HG03342 (cell line): ENCODE data around the gene NDUFV1.
A peak's percentile ranks its signal among the peaks of the same experiment; 100 is the strongest.
"Not testable (repeated sequence)": the region's sequence is repeated elsewhere in the genome, so short reads cannot be mapped to it uniquely, and the experiment has no call there.

Source experiments
- ATAC-seq: cut with Tn5 transposase; IDR thresholded peaks from one replicate; pipeline ENCODE4 v1.9.1; 2021; ENCODE audit warnings: mild to moderate bottlenecking, moderate library complexity; ENCODE audit not compliant: unreplicated experiment

Gene NDUFV1

DNA sequence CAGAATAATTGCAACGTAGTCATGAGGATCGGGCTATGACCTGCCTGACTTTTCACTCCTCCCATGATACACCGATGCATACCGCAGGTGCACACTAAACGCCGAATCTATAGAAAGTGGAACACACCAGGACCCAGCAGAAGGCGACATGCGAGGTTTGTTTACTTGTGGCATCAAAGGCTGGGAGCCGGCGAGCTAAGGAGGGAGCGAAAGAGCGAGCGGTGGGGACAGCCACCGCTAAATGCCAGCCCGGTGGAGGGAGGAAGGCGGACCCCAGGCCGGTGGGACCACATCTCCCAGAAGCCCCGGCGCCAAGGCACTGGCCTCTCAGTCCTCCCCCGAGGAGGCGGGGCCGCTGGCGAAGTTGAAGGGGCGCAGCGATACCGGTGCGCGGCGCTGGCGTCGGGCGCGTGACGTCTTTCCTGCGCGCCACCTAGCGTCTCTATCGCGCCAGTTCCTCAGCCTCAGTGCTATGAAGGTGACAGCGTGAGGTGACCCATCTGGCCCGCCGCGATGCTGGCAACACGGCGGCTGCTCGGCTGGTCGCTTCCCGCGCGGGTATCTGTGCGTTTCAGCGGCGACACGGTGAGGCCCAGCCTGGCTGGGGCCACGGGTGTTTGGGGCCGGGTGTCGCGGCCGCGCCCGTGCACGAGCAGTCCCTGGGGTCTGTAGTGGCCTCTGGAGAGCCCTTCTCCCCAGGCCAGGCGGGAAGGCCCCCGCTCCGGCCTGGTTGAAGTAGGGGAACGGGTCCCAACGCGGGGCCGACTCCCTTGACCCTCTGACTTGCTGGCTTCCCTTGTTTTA, at the start of gene NDUFV1:
Gene NDUFV1, plus strand, starts transcription at position 445 of the 804 bp plus-strand sequence. Its CDS starts 69 bp downstream, at position 514.
- ATAC-seq, result peak; percentile 93

DNA sequence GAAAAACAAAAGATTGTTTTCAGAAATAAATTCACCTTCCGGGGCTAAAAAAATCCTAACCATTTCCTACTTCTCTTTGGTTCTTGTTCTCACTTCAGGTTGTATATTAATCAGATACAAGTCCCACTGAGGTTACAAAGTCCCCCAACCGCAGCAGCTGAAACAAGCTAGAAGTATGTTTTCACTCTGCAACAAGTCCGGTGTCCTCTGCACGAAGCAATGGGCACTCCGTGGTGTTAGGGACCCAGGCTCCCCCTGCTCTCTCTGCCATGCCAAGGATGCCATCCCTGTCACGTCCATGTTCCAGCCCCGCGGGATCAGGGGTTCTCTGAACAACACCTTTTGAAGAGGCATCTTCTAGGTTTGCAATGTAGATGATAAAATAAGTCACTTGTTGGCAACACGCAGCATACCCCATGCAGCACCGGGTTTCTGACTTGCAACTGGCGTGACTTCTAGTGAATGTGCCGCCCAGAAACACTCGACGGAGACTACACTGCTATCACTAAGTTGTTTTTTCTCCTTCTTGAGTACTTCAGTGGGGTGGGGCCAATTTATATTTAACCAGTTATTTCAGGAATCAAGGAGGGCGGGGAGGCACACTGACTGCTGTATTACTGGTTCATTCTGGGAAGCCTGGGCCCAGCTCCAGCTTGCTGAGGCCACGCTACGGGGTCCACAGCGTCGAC, 48.5 kb upstream of the NDUFV1 start:
- ATAC-seq, result no peak

DNA sequence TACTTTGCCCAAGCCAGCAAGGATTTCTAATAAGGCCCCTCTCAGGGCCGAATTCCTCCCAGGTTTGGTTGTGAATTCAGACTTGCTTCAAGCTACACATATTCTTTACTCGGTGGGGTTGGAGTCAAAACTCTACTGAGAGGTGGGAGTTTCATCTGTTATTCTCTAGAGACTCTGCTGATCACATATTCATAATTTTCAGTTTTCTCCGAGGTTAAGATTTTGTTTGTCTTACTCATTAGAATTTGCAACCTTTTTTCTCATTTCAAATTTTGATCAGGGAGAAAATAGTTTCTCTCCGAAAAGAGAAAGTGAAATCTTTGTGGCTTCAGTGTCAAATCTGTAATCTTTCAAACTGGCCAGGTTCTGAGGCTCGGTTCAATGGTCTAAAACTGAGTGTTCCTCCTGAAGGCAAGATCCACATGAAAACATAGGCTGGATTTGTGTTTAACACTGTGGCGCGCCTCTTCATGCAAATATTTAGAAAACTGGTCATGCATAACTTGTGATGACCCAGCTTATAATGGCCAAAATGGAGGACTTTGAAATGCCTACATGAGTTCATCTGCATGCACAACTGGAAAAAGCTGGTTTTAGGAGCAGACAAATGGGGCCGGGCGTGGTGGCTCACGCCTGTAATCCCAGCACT, 44.6 kb upstream of the NDUFV1 start:
- ATAC-seq, result peak; percentile 77

DNA sequence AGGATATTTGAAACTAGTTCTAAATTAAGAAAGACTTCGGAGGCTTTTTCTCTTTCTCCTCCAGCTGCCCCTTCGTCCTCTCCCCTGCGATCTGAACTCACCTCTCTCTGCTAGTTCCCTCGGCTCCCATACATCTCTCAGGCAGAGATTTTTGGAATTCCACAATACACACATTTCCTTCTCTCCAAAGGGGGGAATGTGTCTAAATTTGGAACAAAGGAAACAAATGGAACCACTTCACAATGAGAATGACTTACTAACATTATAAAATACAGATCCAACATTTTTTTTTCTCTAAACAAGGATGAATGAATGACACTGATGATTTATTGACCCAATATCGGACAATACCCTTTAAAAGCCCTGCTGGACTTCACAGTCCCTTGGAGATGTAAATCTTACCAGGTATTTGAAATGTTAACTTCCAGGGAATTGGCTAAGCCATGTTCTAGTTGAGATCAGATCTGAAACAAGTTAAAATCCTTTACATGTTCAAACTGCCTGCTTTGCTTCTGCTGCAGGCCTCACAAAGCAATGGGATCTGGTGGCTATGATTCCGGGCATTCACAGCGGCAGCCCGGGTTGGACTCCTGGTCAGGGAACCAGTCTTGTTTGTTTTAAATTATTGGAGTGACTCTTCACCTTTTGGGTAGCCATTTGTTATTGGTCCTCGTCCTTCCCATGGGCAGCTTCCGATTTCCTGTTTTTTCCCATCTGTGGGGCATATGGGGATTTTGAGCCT, 43.6 kb upstream of the NDUFV1 start:
- no peak for ATAC-seq

DNA sequence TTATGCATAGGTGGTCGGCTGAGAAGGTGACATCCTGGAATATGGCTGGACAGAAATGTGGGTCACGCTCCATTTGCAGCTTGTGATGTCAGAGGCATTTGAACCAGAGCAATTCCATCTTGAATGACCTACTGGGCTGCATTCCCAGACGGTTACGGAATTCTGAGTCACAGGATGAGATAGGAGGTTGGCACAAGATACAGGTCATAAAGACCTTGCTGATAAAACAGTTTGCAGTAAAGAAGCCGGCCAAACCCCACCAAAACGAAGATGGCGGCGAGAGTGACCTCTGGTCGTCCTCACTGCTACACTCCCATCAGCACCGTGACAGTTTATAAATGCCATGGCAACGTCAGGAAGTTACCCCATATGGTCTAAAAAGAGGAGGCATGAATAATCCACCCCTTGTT, 43.0 kb upstream of the NDUFV1 start:
- ATAC-seq, result not testable (repeated sequence)

DNA sequence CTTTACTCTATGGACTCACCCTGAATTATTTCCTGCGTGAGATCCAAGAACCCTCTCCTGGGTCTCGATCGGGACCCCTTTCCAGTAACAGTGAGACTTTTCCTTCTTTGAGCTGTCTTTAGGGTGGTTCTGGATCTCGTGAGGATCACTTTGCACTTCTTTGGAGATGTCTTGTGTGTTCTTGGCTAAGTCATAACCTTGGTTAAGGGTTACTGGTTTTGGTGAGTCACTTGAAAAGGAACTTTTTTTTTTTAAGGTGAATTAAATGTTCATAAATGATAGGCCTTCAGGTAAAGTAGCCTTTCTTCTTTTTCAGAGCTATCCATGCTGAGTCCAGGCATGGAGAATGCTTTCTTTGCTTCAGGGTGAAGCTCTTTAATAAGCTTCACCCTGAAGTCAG, 42.5 kb upstream of the NDUFV1 start:
- ATAC-seq, result no peak

DNA sequence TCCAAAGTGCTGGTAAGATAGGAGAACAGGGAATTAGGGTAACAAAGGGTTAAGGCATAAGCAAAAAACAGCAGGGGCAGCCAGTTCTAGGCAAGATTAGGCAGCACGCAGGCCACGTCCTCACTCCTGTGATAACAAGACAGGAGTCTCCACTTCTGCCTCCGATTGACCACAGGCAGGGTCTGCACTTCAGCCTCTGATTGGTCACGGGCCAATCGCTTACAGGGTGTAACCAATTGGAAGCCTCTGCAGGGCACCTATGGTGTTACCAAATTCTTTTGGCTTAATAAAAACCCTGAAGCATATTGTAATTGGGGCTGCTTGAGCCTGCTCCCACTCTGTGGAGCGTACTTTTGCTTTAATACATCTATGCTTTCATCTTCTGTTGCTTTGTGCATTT, 35.3 kb upstream of the NDUFV1 start:
- ATAC-seq, result no peak

DNA sequence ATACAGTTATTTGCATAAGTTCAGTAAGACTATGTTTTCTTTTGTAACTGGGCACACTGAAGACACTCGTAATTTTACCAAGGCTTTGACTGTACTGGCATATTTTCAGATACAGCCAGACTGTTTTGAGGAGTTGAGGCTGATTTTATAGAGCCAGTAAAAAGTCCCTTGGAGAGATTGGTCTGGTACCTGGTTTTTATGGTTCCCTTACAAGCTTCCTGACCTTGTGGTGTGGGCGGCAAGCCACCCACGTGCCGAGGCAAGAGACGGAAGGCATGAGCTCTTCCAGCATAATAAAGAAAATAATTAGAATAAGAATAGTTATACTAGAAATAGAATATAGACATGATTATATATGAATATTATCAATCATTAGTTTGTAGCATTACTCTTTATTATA, 34.4 kb upstream of the NDUFV1 start:
- no peak for ATAC-seq

DNA sequence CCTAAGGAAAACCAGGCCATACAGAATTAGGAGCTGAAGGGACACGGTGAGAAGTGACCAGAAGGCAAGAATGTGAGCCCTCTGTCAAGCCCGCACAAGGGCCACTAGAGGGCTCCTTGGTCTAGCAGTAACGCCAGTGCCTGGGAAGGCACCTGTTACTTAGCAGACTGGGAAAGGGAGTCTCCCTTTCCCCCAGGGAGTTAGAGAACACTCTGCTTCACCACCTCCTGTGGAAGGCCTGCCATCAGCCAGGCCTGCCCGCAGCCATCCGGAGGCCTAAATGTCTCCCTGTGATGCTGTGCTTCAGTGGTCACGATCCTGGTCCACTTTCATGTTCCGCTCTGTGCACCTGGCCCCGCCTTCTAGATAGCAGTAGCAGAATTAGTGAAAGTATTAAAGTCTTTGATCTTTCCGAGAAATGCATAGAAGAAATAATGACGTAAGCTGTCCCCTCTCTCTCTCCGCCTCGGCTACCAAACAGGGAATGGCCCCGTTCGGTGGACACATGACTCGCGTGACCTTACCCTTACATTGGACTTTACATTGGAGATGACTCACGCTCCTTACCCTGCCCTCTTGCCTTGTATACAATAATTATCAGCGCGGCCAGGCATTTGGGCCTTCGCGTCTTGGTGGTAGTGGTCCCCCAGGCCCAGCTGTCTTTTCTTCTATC, 33.9 kb upstream of the NDUFV1 start:
- ATAC-seq, result no peak

DNA sequence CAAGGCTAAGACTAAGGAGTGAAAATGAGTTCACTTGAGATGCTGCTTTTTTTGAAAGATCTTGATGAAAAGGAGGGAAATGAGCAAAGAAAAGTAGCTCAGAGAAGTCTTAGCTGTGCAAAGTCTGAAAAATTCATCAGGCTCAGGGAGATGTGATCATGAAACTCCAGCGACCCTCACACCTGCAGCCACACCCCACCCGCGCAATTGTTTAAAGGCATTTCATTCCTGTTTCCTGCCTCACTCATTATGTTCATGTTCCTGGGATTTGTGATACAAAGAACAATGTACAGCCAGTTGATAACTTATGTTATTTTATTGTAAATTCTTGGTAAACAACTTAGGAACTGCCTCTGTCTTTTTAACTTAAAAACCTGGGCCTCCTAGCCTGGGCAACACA, 31.8 kb upstream of the NDUFV1 start:
- ATAC-seq, result no peak

DNA sequence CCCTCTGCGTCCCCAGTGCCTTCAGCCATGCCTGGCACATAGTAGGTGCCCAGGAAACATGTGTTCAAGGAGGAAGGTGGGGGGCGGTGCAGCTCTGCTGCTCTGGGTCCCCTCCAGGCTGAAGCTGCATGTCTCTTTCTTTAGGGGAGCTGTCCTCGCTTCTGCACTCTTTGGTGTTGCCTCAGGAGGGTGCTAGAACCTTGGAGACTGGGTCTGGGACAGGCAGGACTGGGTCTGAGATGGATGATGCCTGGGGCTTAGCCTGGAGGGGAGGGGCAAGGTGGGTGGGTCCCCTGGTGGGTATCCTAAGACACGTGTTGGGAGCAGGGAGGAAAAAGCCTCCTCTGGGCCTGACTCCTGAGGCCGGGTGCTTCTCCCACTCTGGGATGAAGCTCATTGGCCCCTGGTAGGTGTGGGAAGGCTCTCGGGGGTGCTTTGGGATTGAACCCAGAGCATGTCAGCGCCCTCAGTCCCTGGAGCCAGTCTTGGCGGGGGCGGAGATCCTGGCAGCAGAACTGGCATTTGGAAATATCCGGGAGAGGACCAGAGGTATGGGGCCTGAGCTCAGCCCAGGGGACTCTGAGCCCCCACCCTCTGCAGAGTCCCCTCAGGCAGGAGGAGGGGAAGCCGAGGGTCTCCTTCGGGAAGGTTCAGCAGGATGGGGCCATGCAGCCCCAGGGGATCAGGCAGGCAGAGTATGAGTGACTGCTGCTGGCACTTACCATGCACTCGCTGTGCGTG, 29.8 kb upstream of the NDUFV1 start:
- no peak for ATAC-seq

DNA sequence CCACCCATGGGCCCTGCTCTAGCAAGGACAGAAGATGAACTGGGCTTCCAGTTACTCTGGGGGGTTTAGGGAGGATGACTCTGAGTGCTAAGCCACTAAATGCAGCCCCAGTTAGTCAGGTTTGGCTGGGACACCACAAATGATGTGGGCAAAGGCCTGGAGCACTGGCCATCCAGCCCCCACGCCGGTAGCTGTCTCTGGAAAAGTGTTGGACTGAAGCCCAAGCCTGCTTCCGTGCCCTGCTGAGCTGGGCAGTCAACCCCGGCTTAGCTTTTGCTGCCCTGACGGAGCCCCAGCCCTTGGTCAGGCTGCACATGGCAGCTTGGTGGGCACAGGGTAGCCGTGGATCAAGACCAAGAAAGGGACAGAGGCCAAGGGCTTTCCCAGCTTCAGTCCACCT, 28.8 kb upstream of the NDUFV1 start:
- no peak for ATAC-seq

DNA sequence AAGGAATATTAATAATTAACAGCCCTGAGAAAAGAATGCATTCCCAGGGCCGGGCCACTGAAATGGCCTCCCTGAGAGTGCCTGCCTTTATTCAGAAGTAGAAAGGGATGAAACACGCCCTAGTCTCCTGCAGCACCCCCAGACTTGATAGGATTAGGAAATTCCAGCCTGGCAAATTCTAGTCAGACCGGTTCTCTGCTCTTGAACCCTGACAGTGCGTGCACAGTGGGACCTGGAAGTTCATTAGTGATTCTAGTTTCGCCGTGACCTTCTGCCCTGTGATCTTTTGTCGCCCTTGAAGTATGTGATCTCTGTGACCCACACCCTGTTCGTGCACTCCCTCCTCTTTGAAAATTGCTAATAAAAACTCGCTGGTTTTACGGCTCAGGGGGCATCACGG, 25.3 kb upstream of the NDUFV1 start:
- no peak for ATAC-seq

DNA sequence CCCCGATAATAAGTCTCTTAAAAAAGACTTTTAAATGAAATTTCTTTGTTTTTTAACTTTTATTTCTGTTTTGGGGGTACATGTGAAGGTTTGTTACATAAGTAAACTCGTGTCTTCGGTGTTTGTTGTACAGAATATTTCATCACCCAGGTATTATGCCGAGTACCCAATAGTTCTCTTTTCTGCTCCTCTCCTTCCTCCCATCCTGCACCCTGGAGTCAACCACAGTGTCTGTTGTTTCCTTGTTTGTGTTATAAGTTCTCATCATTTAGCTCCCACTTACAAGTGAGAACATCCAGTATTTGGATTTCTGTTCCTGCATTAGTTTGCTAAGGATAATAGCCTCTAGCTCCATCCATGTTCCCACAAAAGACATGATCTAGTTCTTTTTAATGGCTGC, 24.7 kb upstream of the NDUFV1 start:
- no peak for ATAC-seq

DNA sequence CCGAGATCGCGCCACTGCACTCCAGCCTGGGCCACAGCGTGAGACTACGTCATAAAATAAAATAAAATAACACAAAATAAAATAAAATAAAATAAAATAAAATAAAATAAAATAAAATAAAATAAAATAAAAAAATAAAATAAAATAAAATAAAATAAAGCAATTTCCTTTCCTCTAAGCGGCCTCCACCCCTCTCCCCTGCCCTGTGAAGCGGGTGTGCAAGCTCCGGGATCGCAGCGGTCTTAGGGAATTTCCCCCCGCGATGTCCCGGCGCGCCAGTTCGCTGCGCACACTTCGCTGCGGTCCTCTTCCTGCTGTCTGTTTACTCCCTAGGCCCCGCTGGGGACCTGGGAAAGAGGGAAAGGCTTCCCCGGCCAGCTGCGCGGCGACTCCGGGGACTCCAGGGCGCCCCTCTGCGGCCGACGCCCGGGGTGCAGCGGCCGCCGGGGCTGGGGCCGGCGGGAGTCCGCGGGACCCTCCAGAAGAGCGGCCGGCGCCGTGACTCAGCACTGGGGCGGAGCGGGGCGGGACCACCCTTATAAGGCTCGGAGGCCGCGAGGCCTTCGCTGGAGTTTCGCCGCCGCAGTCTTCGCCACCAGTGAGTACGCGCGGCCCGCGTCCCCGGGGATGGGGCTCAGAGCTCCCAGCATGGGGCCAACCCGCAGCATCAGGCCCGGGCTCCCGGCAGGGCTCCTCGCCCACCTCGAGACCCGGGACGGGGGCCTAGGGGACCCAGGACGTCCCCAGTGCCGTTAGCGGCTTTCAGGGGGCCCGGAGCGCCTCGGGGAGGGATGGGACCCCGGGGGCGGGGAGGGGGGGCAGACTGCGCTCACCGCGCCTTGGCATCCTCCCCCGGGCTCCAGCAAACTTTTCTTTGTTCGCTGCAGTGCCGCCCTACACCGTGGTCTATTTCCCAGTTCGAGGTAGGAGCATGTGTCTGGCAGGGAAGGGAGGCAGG, 23.2 kb upstream of the NDUFV1 start, which contains the start of gene GSTP1:
Gene GSTP1, plus strand, starts transcription at position 566 of the 958 bp plus-strand sequence. Its CDS starts 32 bp downstream, at position 598.
- ATAC-seq, result peak; percentile 56

DNA sequence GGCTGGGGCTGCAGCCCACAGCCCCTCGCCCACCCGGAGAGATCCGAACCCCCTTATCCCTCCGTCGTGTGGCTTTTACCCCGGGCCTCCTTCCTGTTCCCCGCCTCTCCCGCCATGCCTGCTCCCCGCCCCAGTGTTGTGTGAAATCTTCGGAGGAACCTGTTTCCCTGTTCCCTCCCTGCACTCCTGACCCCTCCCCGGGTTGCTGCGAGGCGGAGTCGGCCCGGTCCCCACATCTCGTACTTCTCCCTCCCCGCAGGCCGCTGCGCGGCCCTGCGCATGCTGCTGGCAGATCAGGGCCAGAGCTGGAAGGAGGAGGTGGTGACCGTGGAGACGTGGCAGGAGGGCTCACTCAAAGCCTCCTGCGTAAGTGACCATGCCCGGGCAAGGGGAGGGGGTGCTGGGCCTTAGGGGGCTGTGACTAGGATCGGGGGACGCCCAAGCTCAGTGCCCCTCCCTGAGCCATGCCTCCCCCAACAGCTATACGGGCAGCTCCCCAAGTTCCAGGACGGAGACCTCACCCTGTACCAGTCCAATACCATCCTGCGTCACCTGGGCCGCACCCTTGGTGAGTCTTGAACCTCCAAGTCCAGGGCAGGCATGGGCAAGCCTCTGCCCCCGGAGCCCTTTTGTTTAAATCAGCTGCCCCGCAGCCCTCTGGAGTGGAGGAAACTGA, 22.4 kb upstream of the NDUFV1 start:
- ATAC-seq, result no peak

DNA sequence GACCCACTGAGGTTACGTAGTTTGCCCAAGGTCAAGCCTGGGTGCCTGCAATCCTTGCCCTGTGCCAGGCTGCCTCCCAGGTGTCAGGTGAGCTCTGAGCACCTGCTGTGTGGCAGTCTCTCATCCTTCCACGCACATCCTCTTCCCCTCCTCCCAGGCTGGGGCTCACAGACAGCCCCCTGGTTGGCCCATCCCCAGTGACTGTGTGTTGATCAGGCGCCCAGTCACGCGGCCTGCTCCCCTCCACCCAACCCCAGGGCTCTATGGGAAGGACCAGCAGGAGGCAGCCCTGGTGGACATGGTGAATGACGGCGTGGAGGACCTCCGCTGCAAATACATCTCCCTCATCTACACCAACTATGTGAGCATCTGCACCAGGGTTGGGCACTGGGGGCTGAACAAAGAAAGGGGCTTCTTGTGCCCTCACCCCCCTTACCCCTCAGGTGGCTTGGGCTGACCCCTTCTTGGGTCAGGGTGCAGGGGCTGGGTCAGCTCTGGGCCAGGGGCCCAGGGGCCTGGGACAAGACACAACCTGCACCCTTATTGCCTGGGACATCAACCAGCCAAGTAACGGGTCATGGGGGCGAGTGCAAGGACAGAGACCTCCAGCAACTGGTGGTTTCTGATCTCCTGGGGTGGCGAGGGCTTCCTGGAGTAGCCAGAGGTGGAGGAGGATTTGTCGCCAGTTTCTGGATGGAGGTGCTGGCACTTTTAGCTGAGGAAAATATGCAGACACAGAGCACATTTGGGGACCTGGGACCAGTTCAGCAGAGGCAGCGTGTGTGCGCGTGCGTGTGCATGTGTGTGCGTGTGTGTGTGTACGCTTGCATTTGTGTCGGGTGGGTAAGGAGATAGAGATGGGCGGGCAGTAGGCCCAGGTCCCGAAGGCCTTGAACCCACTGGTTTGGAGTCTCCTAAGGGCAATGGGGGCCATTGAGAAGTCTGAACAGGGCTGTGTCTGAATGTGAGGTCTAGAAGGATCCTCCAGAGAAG, 21.6 kb upstream of the NDUFV1 start:
- no peak for ATAC-seq
